DMS153 treated with DMSO at 0.1 percent for 48 hours (cell line): ENCODE results near the gene KLHL29.

Experiments
- DNase-seq: peaks from one replicate; lab custom pipeline; 2025; ENCODE audit not compliant: unreplicated experiment; lab: John Stamatoyannopoulos, UW

KLHL29 gene

DNA sequence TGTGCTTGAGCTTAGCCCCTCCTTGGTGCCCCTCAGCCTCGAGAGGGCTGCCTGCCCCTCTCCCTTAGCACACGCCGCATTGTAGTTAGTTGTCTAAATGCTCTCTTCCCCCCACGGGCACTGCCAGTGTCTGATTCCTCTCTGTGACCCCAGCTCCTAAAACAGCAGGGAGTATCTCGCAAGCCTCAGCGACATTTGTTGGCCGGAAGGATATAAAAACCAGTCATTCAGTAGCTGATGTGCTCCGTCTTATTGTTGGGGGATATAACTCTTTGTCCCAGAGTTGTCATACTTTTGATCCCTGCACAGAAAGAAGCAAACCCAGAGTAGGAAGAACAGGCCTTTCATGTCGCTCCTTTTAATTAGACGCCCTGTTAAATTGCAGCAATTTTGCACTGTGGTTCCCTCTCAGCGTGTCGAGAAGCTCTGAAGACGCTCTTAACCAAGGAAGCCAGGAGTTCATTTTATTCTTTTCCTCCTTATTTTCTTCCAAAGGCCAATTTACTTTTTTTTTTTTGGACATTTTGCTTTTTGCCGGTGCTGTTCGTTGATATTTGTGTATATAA is 201.8 kb downstream of the KLHL29 start:
- no peak for DNase-seq

- no peak for DNase-seq
Measured at GRCh38 chr2:23587341-23587880, 202.4 kb downstream of the KLHL29 start.

- DNase-seq = no peak
Measured at GRCh38 chr2:23588106-23588505, 203.1 kb downstream of the KLHL29 start.

- DNase-seq = no peak
Measured at GRCh38 chr2:23588508-23589201, 203.7 kb downstream of the KLHL29 start.

DNA sequence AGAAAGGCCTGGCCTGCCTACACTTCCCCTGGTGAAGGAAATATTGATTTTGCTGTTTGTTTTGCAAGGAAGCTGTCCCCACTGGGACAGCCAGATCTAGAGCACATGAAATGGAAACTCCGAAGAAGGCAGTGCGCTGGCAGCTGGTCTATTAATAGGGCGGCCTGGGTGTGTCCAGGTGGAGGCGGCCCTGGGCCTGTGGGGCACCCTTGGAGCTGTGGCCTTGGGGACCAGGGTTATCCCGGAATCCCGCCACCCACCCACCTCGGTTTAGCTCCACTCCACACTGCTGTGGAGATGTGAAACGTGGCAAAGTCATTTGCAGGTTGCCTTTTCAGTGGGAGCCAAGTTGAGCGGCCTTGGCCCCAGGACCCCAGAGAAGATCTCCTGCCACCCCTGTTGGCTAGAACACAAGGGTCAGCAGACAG is 204.3 kb downstream of the KLHL29 start:
- no peak for DNase-seq

GRCh38 chr2:23589739-23590138 is 204.8 kb downstream of the KLHL29 start:
- no peak for DNase-seq

GRCh38 chr2:23590241-23590869 is 205.4 kb downstream of the KLHL29 start:
- no peak for DNase-seq

GRCh38 chr2:23591111-23591510 is 206.1 kb downstream of the KLHL29 start:
- DNase-seq = no peak

DNA sequence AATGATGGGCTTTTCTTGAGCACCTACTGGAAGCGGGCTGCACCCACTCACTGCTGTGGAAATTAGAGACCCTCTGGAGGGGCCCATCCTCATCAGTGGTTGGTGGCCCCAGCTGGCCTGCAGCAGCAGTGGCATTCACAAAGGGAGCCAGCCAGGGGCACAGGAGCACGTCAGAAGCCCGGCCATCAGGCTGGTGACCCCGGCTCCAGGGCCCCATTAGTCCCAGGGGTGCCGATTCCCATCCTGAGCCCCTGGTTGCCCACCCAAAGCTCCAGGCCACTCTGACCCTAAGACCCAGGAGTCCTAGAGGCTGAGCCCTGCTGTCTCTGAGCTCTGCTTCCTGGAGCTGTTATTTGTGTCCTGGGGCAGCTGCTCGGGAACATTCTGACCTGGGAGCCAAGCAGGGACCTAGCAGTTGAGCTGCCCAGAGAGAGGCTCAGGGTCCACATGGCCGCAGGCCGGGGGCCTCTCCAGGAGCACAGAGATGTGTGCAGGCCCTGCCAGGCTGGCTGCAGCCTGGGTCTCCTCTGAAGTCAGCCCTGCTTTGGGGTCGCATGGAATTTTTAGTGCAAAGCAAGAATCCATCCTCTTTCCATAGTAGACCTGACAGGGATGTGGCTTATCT is 207.2 kb downstream of the KLHL29 start:
- no peak for DNase-seq

GRCh38 chr2:23592898-23593751 is 208.1 kb downstream of the KLHL29 start:
- no peak for DNase-seq

- DNase-seq = peak; percentile 41
Measured at GRCh38 chr2:23593752-23594459, 208.9 kb downstream of the KLHL29 start.

- DNase-seq = no peak
Measured at GRCh38 chr2:23594460-23594825, 209.5 kb downstream of the KLHL29 start.

DNA sequence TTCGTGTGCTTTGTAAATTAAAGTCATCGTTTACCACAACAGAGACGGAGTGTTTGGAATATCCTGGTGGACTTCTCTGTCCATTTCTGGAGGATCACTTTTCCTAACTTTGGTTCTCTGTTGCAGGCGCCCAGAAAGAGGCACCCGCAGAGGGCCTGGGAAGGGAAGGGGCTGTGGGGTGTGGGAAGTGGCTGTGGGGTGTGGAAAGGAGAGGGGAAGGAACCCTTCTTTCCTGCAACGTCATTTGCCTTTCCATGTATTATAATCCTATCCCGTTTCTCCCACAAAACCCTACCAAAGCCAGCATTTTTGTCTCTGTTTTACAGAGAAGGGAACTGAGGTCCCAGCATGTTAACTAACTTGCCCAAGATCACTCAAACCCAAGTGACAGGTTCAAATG is 210.0 kb downstream of the KLHL29 start:
- DNase-seq = no peak

DNA sequence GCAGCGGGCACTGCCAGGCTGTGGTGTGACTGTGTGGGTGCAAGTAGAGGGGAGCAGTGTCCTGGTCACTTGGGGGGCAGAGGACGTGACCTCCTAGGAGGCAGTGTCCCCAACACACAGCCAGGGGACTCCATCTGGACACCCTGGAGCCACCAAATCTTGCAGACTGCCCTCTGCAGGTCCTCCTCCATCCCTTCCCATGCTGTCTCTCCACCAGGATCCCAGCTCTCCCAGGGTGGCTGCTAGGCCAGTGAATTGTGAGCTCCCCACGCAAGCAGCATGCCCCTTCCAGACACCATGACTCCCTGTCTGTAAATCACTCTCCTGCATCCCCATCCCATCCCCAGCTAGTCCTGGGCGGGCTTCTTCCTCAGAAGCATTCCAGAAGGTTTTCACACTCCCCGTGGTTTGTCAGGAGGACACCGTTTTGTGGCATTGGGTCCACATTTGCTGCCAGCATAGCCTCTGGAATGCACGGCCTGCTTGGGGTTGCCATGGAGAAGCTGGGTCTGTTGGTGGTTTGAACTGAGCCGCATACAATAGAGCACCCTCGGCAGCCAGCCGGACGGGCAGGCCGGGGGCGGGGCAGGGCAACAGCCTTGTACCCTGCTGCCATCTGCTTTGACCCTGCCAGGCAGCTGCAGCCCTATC is 210.7 kb downstream of the KLHL29 start:
- peak; percentile 73 for DNase-seq

DNA sequence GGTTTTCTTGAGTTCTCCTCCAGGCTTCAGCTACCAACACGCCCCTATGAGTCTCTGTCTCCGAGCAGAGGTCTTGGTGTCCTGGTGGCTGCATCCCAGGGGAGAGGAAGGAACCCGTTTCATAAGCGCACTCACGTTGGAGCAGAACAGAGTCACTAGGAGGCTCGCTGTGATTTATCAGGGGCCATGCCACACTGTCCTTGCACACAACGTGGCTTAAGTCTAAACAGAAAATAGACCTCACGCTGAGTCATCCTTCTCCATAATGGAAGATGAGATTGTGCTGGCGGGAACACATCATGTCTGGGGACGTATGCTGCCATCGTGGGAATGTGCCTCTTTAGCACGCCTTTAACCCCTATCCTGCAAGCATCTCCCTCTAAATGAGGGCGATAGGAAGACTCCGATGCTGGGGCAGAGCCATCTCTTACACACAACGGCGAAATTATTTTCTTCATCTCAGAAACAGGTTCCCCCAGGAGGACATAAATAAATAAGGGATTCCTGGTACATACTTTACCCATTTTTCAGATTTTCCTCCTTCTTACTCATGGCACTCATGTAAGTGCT is 211.4 kb downstream of the KLHL29 start:
- peak; percentile 73 for DNase-seq

GRCh38 chr2:23597687-23598086 is 212.7 kb downstream of the KLHL29 start:
- DNase-seq = no peak

- DNase-seq = no peak
Measured at GRCh38 chr2:23599006-23599405, 214.0 kb downstream of the KLHL29 start.

- DNase-seq = peak; percentile 77
Measured at GRCh38 chr2:23599667-23600066, 214.7 kb downstream of the KLHL29 start.

- no peak for DNase-seq
Measured at GRCh38 chr2:23600346-23600745, 215.4 kb downstream of the KLHL29 start.
